WTC11 (cell line): Measurements from ENCODE around the gene SKOR2. TPM values are rescaled to one million over a fixed set of nuclear protein-coding genes. Genes with fewer than 3 reads are reported as not detected.

Experiments used
- ATAC-seq: fragments of 200-7000 bp; cut with Tn5 transposase; 2 replicates; pipeline ENCODE4 v1.10.0; 2021; ENCODE audit warnings: mild to moderate bottlenecking, moderate library complexity
- CTCF ChIA-PET: fragments of 300-600 bp; sonication (Branson Sonifier 250); formaldehyde crosslinking; loops from one replicate; lab custom pipeline; 2021; ENCODE audit warnings: antibody characterized with exemption; lab: Charles Lee
- POLR2A ChIA-PET: fragments of 350-600 bp; sonication (Branson Sonifier 250); formaldehyde crosslinking; loops from one replicate; lab custom pipeline; 2021; ENCODE audit warnings: antibody characterized with exemption; lab: Charles Lee
- DNase-seq: peaks from one replicate; pipeline ENCODE4 v3.0.0; 2021; ENCODE audit warnings: low spot score
- H3K27ac Mint-ChIP-seq: 2 replicates; pipeline ENCODE4 v1.8.0; 2021; ENCODE audit warnings: mixed read lengths
- H3K27me3 Mint-ChIP-seq: 2 replicates; pipeline ENCODE4 v1.8.0; 2021; ENCODE audit warnings: low read depth, mild to moderate bottlenecking, moderate library complexity, mixed read lengths
- H3K36me3 Mint-ChIP-seq: 2 replicates; pipeline ENCODE4 v1.8.0; 2021; ENCODE audit warnings: mixed read lengths
- H3K4me1 Mint-ChIP-seq: 2 replicates; pipeline ENCODE4 v1.8.0; 2022; ENCODE audit warnings: mixed read lengths
- H3K4me3 Mint-ChIP-seq: 2 replicates; pipeline ENCODE4 v1.8.0; 2021; ENCODE audit warnings: mild to moderate bottlenecking, moderate library complexity, mixed read lengths
- H3K9me3 Mint-ChIP-seq: 2 replicates; pipeline ENCODE4 v1.8.0; 2021; ENCODE audit warnings: mixed read lengths
- ARID4B ChIP-seq: sonication (generic); formaldehyde crosslinking; IDR thresholded peaks from 2 replicates; pipeline ENCODE4 v1.8.0; 2023; ENCODE audit warnings: missing genetic modification reagents, mild to moderate bottlenecking, borderline replicate concordance
- ATF1 ChIP-seq: sonication (generic); formaldehyde crosslinking; IDR thresholded peaks from 2 replicates; pipeline ENCODE4 v1.8.1; 2023; ENCODE audit warnings: mild to moderate bottlenecking, moderate library complexity, missing genetic modification reagents
- ATF3 ChIP-seq: sonication (generic); formaldehyde crosslinking; conservative IDR thresholded peaks from 2 replicates; pipeline ENCODE4 v1.8.1; 2022; ENCODE audit warnings: mild to moderate bottlenecking, missing genetic modification reagents
- CBFB ChIP-seq: sonication (generic); formaldehyde crosslinking; IDR thresholded peaks from 2 replicates; pipeline ENCODE4 v1.8.1; 2022; ENCODE audit warnings: mild to moderate bottlenecking, low read depth, missing genetic modification reagents
- CTCF ChIP-seq: fragments of 200-600 bp; IDR thresholded peaks from 2 replicates; pipeline ENCODE4 v1.8.0; 2022; ENCODE audit warnings: antibody characterized with exemption
- E2F1 ChIP-seq: sonication (generic); formaldehyde crosslinking; IDR thresholded peaks from 2 replicates; pipeline ENCODE4 v1.8.0; 2022; ENCODE audit warnings: mild to moderate bottlenecking, missing genetic modification reagents
- ELF4 ChIP-seq: sonication (generic); formaldehyde crosslinking; IDR thresholded peaks from 2 replicates; pipeline ENCODE4 v1.8.1; 2022; ENCODE audit warnings: low read depth, mild to moderate bottlenecking, moderate library complexity, missing genetic modification reagents
- EMX1 ChIP-seq: fragments of 250-450 bp; sonication (Bioruptor Pico); IDR thresholded peaks from 2 replicates; pipeline ENCODE4 v1.8.0; 2021; ENCODE audit warnings: mild to moderate bottlenecking
- FOXJ3 ChIP-seq: sonication (generic); formaldehyde crosslinking; IDR thresholded peaks from 2 replicates; pipeline ENCODE4 v1.9.0; 2021; ENCODE audit warnings: missing genetic modification reagents, mild to moderate bottlenecking, borderline replicate concordance
- FOXP1 ChIP-seq: sonication (generic); formaldehyde crosslinking; IDR thresholded peaks from 2 replicates; pipeline ENCODE4 v1.8.0; 2022; ENCODE audit warnings: missing genetic modification reagents, mild to moderate bottlenecking, moderate library complexity, borderline replicate concordance
- GRHL2 ChIP-seq: fragments of 250-450 bp; sonication (Bioruptor Pico); IDR thresholded peaks from 2 replicates; pipeline ENCODE4 v1.8.0; 2022; ENCODE audit warnings: mild to moderate bottlenecking, moderate library complexity; ENCODE audit not compliant: insufficient replicate concordance, severe bottlenecking
- JAZF1 ChIP-seq: fragments of 250-450 bp; sonication (Bioruptor Pico); IDR thresholded peaks from 2 replicates; pipeline ENCODE4 v1.9.0; 2021; ENCODE audit warnings: moderate library complexity, mild to moderate bottlenecking, inconsistent platforms
- JUN ChIP-seq: sonication (generic); formaldehyde crosslinking; IDR thresholded peaks from 2 replicates; pipeline ENCODE4 v1.8.0; 2023; ENCODE audit warnings: mild to moderate bottlenecking, missing genetic modification reagents
- KAT7 ChIP-seq: sonication (generic); formaldehyde crosslinking; IDR thresholded peaks from 2 replicates; pipeline ENCODE4 v1.8.1; 2023; ENCODE audit warnings: missing genetic modification reagents, mild to moderate bottlenecking, borderline replicate concordance
- MLX ChIP-seq: sonication (generic); formaldehyde crosslinking; IDR thresholded peaks from 2 replicates; pipeline ENCODE4 v1.8.1; 2023; ENCODE audit warnings: mild to moderate bottlenecking, missing genetic modification reagents, moderate library complexity
- NFYB ChIP-seq: sonication (generic); formaldehyde crosslinking; conservative IDR thresholded peaks from 2 replicates; pipeline ENCODE4 v1.8.0; 2022; ENCODE audit warnings: low read depth, missing genetic modification reagents
- NR2C2 ChIP-seq: sonication (generic); formaldehyde crosslinking; IDR thresholded peaks from 2 replicates; pipeline ENCODE4 v1.8.0; 2022; ENCODE audit warnings: mild to moderate bottlenecking, missing genetic modification reagents
- NR3C1 ChIP-seq: sonication (generic); formaldehyde crosslinking; conservative IDR thresholded peaks from 2 replicates; pipeline ENCODE4 v1.8.1; 2023; ENCODE audit warnings: low read depth, mild to moderate bottlenecking, missing genetic modification reagents
- PRDM15 ChIP-seq: sonication (generic); formaldehyde crosslinking; IDR thresholded peaks from 2 replicates; pipeline ENCODE4 v1.8.0; 2022; ENCODE audit warnings: missing genetic modification reagents
- RELA ChIP-seq: sonication (generic); formaldehyde crosslinking; IDR thresholded peaks from 2 replicates; pipeline ENCODE4 v1.8.1; 2022; ENCODE audit warnings: missing genetic modification reagents, mild to moderate bottlenecking, borderline replicate concordance
- STAT6 ChIP-seq: sonication (generic); formaldehyde crosslinking; conservative IDR thresholded peaks from 2 replicates; pipeline ENCODE4 v1.8.1; 2023; ENCODE audit warnings: mild to moderate bottlenecking, low read depth, missing genetic modification reagents, moderate library complexity
- ZNF317 ChIP-seq: sonication (generic); formaldehyde crosslinking; IDR thresholded peaks from 2 replicates; pipeline ENCODE4 v1.8.1; 2023; ENCODE audit warnings: low read depth, mild to moderate bottlenecking, moderate library complexity, missing genetic modification reagents, borderline replicate concordance
- total RNA-seq: library from RNA; stranded (reverse); gene quantifications from 3 replicates; pipeline ENCODE4 v1.2.3, GENCODE V29; 2021

SKOR2 gene
- total RNA-seq, 1 experiment from 2014 or later, result 1.3 TPM

- TF ChIP-seq STAT6 (no peak), RELA (CRISPR knock-in tag) (no peak), ATF1 (CRISPR knock-in tag) (no peak), ARID4B (CRISPR knock-in tag) (no peak), PRDM15 (CRISPR knock-in tag) (no peak), NFYB (CRISPR knock-in tag) (no peak), NR2C2 (CRISPR knock-in tag) (no peak)
These were observed 28.7 kb upstream of the SKOR2 start (continued) for GRCh38 chr18:47280121-47280520.

- no peak overlapping the region for H3K27ac Mint-ChIP-seq
- POLR2A ChIA-PET, result no interaction called here
- TF ChIP-seq NR3C1 (CRISPR knock-in tag) (no peak), CBFB (CRISPR knock-in tag) (no peak), E2F1 (CRISPR knock-in tag) (no peak), EMX1 (CRISPR knock-in tag) (no peak), ATF1 (CRISPR knock-in tag) (no peak), CTCF (no peak), FOXJ3 (no peak), MLX (CRISPR knock-in tag) (no peak), JUN (CRISPR knock-in tag) (no peak), GRHL2 (no peak), ZNF317 (CRISPR knock-in tag) (no peak), ELF4 (no peak), FOXP1 (CRISPR knock-in tag) (no peak), KAT7 (no peak), JAZF1 (CRISPR knock-in tag) (no peak), ATF3 (CRISPR knock-in tag) (no peak)
These were observed 23.5 kb upstream of the SKOR2 start for GRCh38 chr18:47274961-47275360.

More at GRCh38 chr18:47274961-47275360, 23.5 kb upstream of the SKOR2 start:
- Mint-ChIP-seq H3K27me3 (peaks cover 4% of the 10 kb centered on the region; the same call in 1 of the 2 replicates), H3K36me3 (no peaks in the 10 kb centered on the region), H3K4me3 (no peak overlapping the region), H3K9me3 (no peaks in the 10 kb centered on the region), H3K4me1 (peaks cover 5% of the 10 kb centered on the region)
- no peak for ATAC-seq
- CTCF ChIA-PET, result interaction anchor here (0.8 to 1.3 kb wide), 2 partner anchors 13 to 28 kb away, joined by 3 to 5 read pairs; no protein-coding TSS in a partner anchor
- DNase-seq, result no peak
